NCI-H226 (cell line): ENCODE results near the gene ANKRD36.
A peak's percentile ranks its signal among the peaks of the same experiment; 100 is the strongest.
"Not testable (repeated sequence)": the region's sequence is repeated elsewhere in the genome, so short reads cannot be mapped to it uniquely, and the experiment has no call there.

ENCODE experiments used
- DNase-seq: peaks from one replicate; pipeline ENCODE4 v3.0.0-alpha.2; 2015

Gene ANKRD36

GRCh38 chr2:97129090-97129489 lies 16.1 kb downstream of the ANKRD36 start:
- not testable (repeated sequence) for DNase-seq

GRCh38 chr2:97144016-97144415 lies 31.1 kb downstream of the ANKRD36 start:
- not testable (repeated sequence) for DNase-seq

DNA sequence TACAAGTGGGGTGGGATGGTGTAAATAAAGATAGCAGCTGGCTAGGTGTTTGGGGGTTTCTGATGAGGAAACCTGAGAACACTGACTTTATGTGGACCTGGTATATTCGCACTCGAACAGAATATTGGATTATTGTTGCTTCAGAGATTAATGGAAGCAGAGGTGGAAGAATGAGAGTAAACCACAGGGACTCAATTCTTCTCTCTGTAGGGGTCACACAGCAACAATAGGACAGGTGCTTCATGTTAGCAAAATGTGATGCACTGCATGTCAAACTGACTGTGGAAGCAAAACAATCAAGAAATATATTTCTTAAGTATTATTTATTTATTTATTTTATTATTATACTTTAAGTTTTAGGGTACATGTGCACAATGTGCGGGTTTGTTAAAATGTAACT lies 53.6 kb downstream of the ANKRD36 start:
- DNase-seq: not testable (repeated sequence)

GRCh38 chr2:97167938-97168337 lies 55.0 kb downstream of the ANKRD36 start:
- not testable (repeated sequence) for DNase-seq

DNA sequence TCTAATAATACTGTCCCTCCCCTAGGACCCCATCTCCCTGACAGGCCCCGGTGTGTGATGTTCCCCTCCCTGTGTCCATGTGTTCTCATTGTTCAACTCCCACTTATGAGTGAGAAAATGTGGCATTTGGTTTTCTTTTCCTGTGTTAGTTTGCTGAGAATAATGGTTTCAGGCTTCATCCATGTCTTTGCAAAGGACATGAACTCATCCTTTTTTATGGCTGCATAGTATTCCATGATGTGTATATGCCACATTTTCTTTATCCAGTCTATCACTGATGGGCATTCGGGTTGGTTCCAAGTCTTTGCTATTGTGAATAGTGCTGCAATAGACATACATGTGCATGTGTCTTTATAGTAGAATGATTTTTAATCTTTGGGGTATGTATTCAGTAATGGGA lies 55.6 kb downstream of the ANKRD36 start:
- DNase-seq: not testable (repeated sequence)

DNA sequence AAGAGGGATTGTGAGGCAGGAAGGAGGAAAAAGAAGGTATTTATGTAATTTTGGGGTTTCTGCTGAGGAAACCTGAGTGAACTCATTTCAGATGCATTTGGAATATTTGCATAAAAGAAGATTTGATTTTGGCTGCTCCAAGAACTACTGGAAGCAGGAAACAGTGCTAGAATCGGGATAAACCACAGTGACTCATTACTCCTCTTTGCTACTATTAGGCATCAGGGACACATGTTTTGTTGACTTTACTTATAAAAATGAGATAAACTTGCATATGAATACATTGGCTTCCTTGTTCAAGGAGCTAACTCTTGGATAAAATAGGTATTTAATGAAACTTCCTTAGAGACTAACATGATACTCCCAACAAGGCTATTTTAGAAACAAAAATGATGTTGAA lies 67.4 kb downstream of the ANKRD36 start:
- DNase-seq: peak; percentile 22

- DNase-seq: peak; percentile 68
These were observed 82.4 kb downstream of the ANKRD36 start for GRCh38 chr2:97195349-97195748.

DNA sequence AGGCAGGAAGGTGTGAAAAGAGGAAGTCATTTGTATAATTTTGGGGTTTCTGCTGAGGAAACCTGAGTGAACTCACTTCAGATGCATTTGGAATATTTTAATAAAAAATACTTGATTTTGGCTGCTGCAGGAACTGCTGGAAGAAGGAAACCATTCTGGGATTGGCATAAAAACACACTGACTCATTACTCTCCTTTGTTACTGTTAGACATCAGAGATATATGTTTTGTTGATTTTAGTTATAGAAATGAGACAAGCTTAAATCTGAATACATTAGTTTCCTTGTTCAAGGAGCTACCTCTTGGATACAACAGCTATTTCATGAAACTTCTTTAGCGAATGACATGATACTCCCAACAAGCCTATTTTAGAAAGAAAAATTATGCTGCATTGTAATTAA lies 84.3 kb downstream of the ANKRD36 start:
- DNase-seq: not testable (repeated sequence)

DNA sequence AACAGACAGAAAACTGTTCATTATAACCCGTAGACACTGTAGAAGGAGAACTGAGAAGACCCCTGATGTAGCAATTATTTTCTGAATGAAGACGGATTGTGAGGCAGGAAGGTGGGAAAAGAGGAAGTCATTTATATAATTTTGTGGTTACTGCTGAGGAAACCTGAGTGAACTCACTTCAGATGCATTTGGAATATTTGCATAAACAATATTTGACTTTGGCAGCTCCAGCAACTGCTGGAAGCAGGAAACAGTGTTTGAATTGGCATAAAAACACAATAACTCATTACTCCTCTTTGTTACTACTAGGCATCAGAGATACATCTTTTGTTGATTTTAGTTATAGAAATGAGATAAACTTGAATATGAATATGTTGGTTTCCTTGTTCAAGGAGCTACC lies 87.9 kb downstream of the ANKRD36 start:
- DNase-seq: not testable (repeated sequence)

- not testable (repeated sequence) for DNase-seq
These were observed 89.8 kb downstream of the ANKRD36 start for GRCh38 chr2:97202643-97203250.

GRCh38 chr2:97210325-97210724 lies 97.4 kb downstream of the ANKRD36 start:
- no peak for DNase-seq

DNA sequence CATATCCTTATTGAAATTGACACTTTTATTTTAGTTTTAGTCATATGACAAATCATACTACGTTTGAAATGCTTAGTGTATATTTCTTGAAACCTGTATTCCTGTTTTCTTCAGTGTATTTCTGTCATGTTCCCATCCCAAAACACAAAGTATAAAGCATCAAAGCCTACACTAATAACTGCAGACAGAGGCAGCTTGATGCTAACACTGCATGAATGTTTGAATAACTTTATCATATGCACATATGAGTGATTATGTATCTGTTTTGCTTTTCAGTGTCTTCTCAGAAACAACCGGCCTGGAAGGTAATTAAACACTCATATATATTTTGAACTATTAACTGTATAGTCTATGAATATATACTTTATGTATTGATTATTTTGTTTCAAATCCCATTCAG lies 102.1 kb downstream of the ANKRD36 start:
- not testable (repeated sequence) for DNase-seq

DNA sequence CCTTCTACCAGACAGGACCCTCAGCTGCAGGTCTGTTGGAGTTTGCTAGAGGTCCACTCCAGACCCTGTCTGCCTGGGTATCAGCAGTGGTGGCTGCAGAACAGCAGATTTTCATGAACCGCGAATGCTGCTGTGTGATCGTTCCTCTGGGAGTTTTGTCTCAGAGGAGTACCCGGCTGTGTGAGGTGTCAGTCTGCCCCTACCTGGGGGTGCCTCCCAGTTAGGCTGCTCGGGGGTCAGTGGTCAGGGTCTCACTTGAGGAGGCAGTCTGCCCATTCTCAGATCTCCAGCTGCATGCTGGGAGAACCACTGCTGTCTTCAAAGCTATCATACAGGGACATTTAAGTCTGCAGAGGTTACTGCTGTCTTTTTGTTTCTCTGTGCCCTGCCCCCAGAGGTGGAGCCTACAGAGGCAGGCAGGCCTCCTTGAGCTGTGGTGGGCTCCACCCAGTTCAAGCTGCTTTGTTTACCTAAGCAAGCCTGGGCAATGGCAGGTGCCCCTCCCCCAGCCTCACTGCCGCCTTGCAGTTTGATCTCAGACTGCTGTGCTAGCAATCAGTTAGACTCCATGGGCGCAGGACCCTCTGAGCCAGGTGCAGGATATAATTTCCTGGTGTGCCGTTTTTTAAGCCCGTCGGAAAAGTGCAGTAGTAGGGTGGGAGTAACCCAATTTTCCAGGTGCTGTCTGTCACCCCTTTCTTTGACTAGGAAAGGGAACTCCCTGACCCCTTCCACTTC lies 118.1 kb downstream of the ANKRD36 start:
- DNase-seq: not testable (repeated sequence)

GRCh38 chr2:97232981-97233380 lies 120.0 kb downstream of the ANKRD36 start:
- DNase-seq: not testable (repeated sequence)

- not testable (repeated sequence) for DNase-seq
These were observed 120.8 kb downstream of the ANKRD36 start for GRCh38 chr2:97233660-97234295.

- not testable (repeated sequence) for DNase-seq
These were observed 148.2 kb downstream of the ANKRD36 start for GRCh38 chr2:97261192-97261591.

GRCh38 chr2:97266449-97266848 lies 153.5 kb downstream of the ANKRD36 start:
- not testable (repeated sequence) for DNase-seq

DNA sequence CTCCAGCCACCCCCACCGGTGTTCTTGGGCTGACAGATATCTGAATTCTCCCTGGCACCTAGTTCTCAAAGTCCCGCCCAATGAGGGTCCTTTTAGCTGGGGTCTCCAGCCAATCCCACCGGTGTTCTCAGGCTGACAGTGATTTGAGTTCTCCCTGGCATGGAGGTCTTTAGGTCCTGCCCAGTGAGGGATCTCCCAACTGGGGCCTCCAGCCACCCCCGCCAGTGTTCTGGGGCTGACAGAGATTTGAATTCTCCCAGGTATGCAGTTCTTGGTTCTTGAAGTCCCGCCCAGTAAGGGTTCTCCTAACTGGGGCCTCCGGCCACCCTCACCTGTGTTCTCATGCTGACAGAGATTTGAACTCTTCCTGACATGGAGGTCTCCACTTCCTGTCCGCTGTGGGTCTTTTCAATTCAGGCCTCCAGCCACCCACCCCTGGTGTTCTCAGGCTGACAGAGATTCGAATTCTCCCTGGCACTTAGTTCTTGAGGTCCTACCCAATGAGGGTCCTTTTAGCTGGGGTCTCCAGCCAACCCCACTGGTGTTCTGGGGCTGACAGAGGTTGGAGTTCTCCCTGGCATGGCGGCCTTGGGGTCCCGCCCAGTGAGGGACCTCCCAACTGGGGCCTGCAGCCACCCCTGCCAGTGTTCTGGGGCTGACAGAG lies 154.6 kb downstream of the ANKRD36 start:
- peak; percentile 1 for DNase-seq

GRCh38 chr2:97268075-97268591 lies 155.2 kb downstream of the ANKRD36 start:
- peak; percentile 0 for DNase-seq

GRCh38 chr2:97276232-97276798 lies 163.4 kb downstream of the ANKRD36 start:
- DNase-seq: not testable (repeated sequence)

DNA sequence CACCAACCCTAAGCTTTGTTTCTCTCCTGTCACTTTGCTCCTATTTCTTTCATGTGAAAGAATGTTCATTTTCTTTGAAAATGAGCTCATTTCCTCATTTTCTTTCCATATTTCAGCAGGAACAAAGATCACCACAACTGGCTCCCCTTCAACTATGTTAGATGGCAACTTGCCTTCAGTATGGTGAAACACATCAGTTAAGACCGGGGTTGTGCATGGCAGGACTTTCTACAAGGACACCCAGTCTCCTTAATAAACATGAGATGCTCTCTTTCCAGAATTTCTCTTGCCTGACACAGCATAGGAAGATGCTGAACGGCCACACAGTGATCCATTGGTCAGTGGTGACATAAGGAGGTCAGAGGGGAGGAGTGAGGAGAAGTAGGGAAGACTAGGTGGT lies 172.2 kb downstream of the ANKRD36 start:
- not testable (repeated sequence) for DNase-seq

- DNase-seq: not testable (repeated sequence)
These were observed 180.7 kb downstream of the ANKRD36 start for GRCh38 chr2:97293687-97294086.
